ENCODE measurements around the gene TSC22D1. TPM values are rescaled to one million over a fixed set of nuclear protein-coding genes. Genes with fewer than 3 reads are reported as not detected.

TSC22D1 gene
- total RNA-seq, 1 experiment from 2014 or later: 79.2 TPM

GRCh38 chr13:44592216-44592847 lies 16.2 kb upstream of the TSC22D1 start:
- H3K27ac ChIP-seq: no peak overlapping the region
- H4K20me1 ChIP-seq (ENCODE audit: insufficient read depth): no peaks in the 10 kb centered on the region
- no peak for DNase-seq
- H3K4me1 ChIP-seq (replicated peaks; ENCODE audit: insufficient read depth): no peaks in the 10 kb centered on the region
- TF ChIP-seq EZH2 (IDR thresholded peaks at IDR 0.05; ENCODE audit: low read depth): no peak
- TF ChIP-seq CTCF (conservative IDR thresholded peaks at IDR 0.05): no peak
- no peaks in the 10 kb centered on the region for H3K36me3 ChIP-seq (ENCODE audit: low read depth)
- H3K27me3 ChIP-seq (ENCODE audit: insufficient read depth, low read depth): no peaks in the 10 kb centered on the region
- no peak overlapping the region for H2AFZ ChIP-seq
- no peak overlapping the region for H3K4me3 ChIP-seq
- intact Hi-C loops (cut with micrococcal nuclease; ENCODE audit: unreplicated experiment): no loop called here
- CTCF ChIA-PET: no interaction called here
- H3K4me2 ChIP-seq: no peak overlapping the region
- H3K79me2 ChIP-seq (ENCODE audit: low read depth): no peaks in the 10 kb centered on the region
- H3K9me3 ChIP-seq (ENCODE audit: insufficient read depth, low read depth): no peaks in the 10 kb centered on the region
- POLR2A ChIA-PET (ENCODE audit: unreplicated experiment): no interaction called here
- no TSS peak for BruUV-seq (replicated peaks)
- H3F3A ChIP-seq (ENCODE audit: insufficient read depth, low read depth): no peaks in the 10 kb centered on the region
- H3K9me2 ChIP-seq (ENCODE audit: insufficient read depth): no peaks in the 10 kb centered on the region

GRCh38 chr13:44591316-44591715 lies 15.2 kb upstream of the TSC22D1 start:
- H3K36me3 ChIP-seq (ENCODE audit: low read depth): no peaks in the 10 kb centered on the region
- H2AFZ ChIP-seq: no peak overlapping the region
- no peaks in the 10 kb centered on the region for H3K9me3 ChIP-seq (ENCODE audit: insufficient read depth, low read depth)
- no peak for DNase-seq
- no peaks in the 10 kb centered on the region for H3K79me2 ChIP-seq (ENCODE audit: low read depth)
- H3K4me2 ChIP-seq: no peak overlapping the region
- ChIA-PET POLR2A (ENCODE audit: unreplicated experiment) (no interaction called here), CTCF (no interaction called here)
- H3K9me2 ChIP-seq (ENCODE audit: insufficient read depth): no peaks in the 10 kb centered on the region
- intact Hi-C loops (cut with micrococcal nuclease; ENCODE audit: unreplicated experiment): no loop called here
- no TSS peak for BruUV-seq (replicated peaks)
- no peaks in the 10 kb centered on the region for H3K4me1 ChIP-seq (replicated peaks; ENCODE audit: insufficient read depth)
- no peaks in the 10 kb centered on the region for H3F3A ChIP-seq (ENCODE audit: insufficient read depth, low read depth)
- TF ChIP-seq EZH2 (IDR thresholded peaks at IDR 0.05; ENCODE audit: low read depth): no peak
- no peak for TF ChIP-seq CTCF (conservative IDR thresholded peaks at IDR 0.05)
- no peak overlapping the region for H3K27ac ChIP-seq
- H3K27me3 ChIP-seq (ENCODE audit: insufficient read depth, low read depth): no peaks in the 10 kb centered on the region
- H4K20me1 ChIP-seq (ENCODE audit: insufficient read depth): no peaks in the 10 kb centered on the region
- no peak overlapping the region for H3K4me3 ChIP-seq

- Histone ChIP-seq H4K20me1 (ENCODE audit: insufficient read depth) (no peaks in the 10 kb centered on the region), H3K36me3 (ENCODE audit: low read depth) (no peaks in the 10 kb centered on the region), H3K4me1 (replicated peaks; ENCODE audit: insufficient read depth) (peaks cover 15% of the 10 kb centered on the region), H2AFZ (no peak overlapping the region), H3K9me2 (ENCODE audit: insufficient read depth) (no peaks in the 10 kb centered on the region), H3K4me3 (no peak overlapping the region), H3K27me3 (ENCODE audit: insufficient read depth, low read depth) (no peaks in the 10 kb centered on the region), H3F3A (ENCODE audit: insufficient read depth, low read depth) (peaks cover 11% of the 10 kb centered on the region; the same call in 1 of the 2 replicates), H3K4me2 (no peak overlapping the region), H3K27ac (no peak overlapping the region), H3K9me3 (ENCODE audit: insufficient read depth, low read depth) (no peaks in the 10 kb centered on the region), H3K79me2 (ENCODE audit: low read depth) (peaks cover 6% of the 10 kb centered on the region)
- POLR2A ChIA-PET (ENCODE audit: unreplicated experiment): no interaction called here
- TF ChIP-seq CTCF (conservative IDR thresholded peaks at IDR 0.05): no peak
- TF ChIP-seq EZH2 (IDR thresholded peaks at IDR 0.05; ENCODE audit: low read depth): no peak
- intact Hi-C loops (cut with micrococcal nuclease; ENCODE audit: unreplicated experiment): no loop called here
- DNase-seq: no peak
- CTCF ChIA-PET: no interaction called here
- no TSS peak for BruUV-seq (replicated peaks)
Measured at GRCh38 chr13:44583137-44583536, 7.0 kb upstream of the TSC22D1 start.

All from PC-9 (cell line).